NT2/D1 (cell line): ENCODE measurements around the gene PARD6G.

Experiments
- DNase-seq: peaks from one replicate; pipeline ENCODE4 v3.0.0-alpha.2; 2011; ENCODE audit warnings: low read depth, low spot score
- H3K27me3 ChIP-seq: 2 replicates; pipeline ENCODE4 v1.6.0; 2011; ENCODE audit warnings: mild to moderate bottlenecking; ENCODE audit not compliant: insufficient read length, insufficient read depth
- H3K36me3 ChIP-seq: 2 replicates; pipeline ENCODE4 v1.6.1; 2011; ENCODE audit warnings: mild to moderate bottlenecking, low read length, mixed read lengths; ENCODE audit not compliant: insufficient read depth, insufficient read length
- H3K4me1 ChIP-seq: 2 replicates; pipeline ENCODE4 v1.5.1; 2011; ENCODE audit not compliant: insufficient read depth, insufficient read length
- H3K4me3 ChIP-seq: 2 replicates; pipeline ENCODE4 v1.5.1; 2011; ENCODE audit warnings: low read depth; ENCODE audit not compliant: insufficient read length
- H3K9ac ChIP-seq: 2 replicates; pipeline ENCODE4 v1.6.0; 2011; ENCODE audit warnings: low read depth; ENCODE audit not compliant: insufficient read length
- H3K9me3 ChIP-seq: 2 replicates; pipeline ENCODE4 v1.5.1; 2011; ENCODE audit warnings: mild to moderate bottlenecking, low read length; ENCODE audit not compliant: insufficient read depth
- SUZ12 ChIP-seq: IDR thresholded peaks from 2 replicates; pipeline ENCODE4 v1.6.1; 2011; ENCODE audit not compliant: insufficient read length, insufficient read depth; ENCODE audit errors: extremely low read depth
- YY1 ChIP-seq: IDR thresholded peaks from 2 replicates; pipeline ENCODE4 v1.6.1; 2011; ENCODE audit not compliant: insufficient read length, insufficient read depth
- ZNF274 ChIP-seq: IDR thresholded peaks from 2 replicates; pipeline ENCODE4 v1.6.1; 2011; ENCODE audit warnings: mild to moderate bottlenecking, low read depth, low read length

PARD6G gene

GRCh38 chr18:80246445-80247392, 595 bp downstream of the PARD6G start:
- Histone ChIP-seq H3K4me1 (no peaks in the 10 kb centered on the region), H3K36me3 (peaks cover 4% of the 10 kb centered on the region), H3K9me3 (no peaks in the 10 kb centered on the region), H3K27me3 (peaks cover 17% of the 10 kb centered on the region), H3K9ac (peak overlapping the region; percentile 81), H3K4me3 (peak overlapping the region; percentile 64)
- no peak for DNase-seq
- TF ChIP-seq ZNF274 (no peak), YY1 (no peak), SUZ12 (no peak)

- no peak for DNase-seq
- Histone ChIP-seq H3K27me3 (peaks cover 17% of the 10 kb centered on the region), H3K9me3 (no peaks in the 10 kb centered on the region), H3K9ac (peak overlapping the region; percentile 62), H3K4me3 (peak overlapping the region; percentile 36), H3K4me1 (no peaks in the 10 kb centered on the region), H3K36me3 (peaks cover 4% of the 10 kb centered on the region)
- no peak for TF ChIP-seq YY1
These were observed 1.4 kb downstream of the PARD6G start for GRCh38 chr18:80245781-80246444.

DNA sequence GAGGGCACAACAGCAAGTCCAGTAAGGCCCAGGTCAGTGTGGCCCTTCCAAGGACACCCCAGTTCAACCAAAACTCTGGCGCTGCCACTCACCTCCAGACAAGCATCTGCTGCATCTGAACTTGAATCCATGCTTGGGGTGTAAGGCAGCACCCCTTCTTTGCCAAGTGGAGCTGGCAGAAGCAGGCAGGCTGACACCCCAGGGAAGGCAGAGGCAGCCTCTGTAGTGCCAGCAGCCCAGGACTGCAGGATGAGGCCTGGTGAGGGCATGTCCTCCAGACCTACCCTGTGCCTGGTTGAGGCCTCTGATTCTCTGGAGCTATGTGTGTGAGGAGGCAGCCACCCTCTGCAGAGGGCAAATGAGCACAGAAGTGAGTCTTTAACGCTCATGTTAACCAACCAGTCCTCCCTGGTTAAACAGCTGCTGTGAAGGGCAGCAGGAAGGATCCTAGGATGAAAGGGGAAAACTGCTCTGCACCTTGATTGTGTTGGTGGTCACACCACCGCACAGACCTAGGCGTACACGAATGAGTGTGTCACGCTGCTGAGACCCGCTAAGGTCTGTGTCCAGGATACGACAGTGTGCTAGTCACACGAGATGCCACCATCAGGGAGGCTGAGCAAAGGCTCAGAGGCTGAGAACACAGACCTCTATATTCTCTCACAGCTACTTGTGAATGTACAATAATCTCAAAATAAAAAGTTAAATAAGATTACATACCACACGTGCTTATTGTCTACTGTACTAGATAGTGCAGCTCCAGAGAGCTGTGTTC, 2.2 kb downstream of the PARD6G start:
- TF ChIP-seq YY1 (no peak), ZNF274 (no peak), SUZ12 (no peak)
- H3K9ac ChIP-seq: no peak overlapping the region
- H3K4me3 ChIP-seq: no peak overlapping the region
- DNase-seq: no peak
- H3K36me3 ChIP-seq: peaks cover 4% of the 10 kb centered on the region
- H3K27me3 ChIP-seq: peaks cover 17% of the 10 kb centered on the region
- no peaks in the 10 kb centered on the region for H3K4me1 ChIP-seq
- H3K9me3 ChIP-seq: no peaks in the 10 kb centered on the region

GRCh38 chr18:80244167-80244566, 3.1 kb downstream of the PARD6G start:
- no peak for TF ChIP-seq YY1
- TF ChIP-seq SUZ12: no peak
- TF ChIP-seq ZNF274: no peak
- H3K9ac ChIP-seq: no peak overlapping the region
- H3K4me1 ChIP-seq: no peaks in the 10 kb centered on the region
- no peaks in the 10 kb centered on the region for H3K9me3 ChIP-seq
- H3K27me3 ChIP-seq: peaks cover 14% of the 10 kb centered on the region
- no peak for DNase-seq
- H3K36me3 ChIP-seq: peaks cover 4% of the 10 kb centered on the region
- no peak overlapping the region for H3K4me3 ChIP-seq

DNA sequence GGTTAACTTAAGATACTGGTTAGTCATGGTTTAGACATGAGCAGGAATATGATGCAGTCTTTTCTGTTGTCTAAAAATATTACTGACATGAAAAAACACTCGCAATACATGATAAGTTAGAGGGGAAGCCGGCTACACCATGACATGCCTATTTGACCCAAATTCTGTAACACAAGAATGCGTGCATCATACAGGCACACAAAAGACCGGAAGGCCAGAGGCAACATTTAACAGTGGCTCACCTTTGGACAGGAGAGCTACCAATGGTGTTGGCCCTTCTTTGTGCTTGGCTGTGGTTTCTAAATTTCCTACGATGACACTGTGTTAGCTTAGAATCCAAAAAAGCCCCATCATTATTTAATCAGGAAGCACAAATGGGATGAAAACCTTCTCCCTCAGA, 4.1 kb downstream of the PARD6G start:
- Histone ChIP-seq H3K4me3 (no peak overlapping the region), H3K27me3 (peaks cover 14% of the 10 kb centered on the region), H3K9me3 (no peaks in the 10 kb centered on the region), H3K36me3 (peaks cover 4% of the 10 kb centered on the region), H3K4me1 (no peaks in the 10 kb centered on the region), H3K9ac (no peak overlapping the region)
- DNase-seq: no peak
- TF ChIP-seq SUZ12 (no peak), YY1 (no peak), ZNF274 (no peak)

GRCh38 chr18:80241919-80242777, 5.2 kb downstream of the PARD6G start:
- DNase-seq: no peak
- Histone ChIP-seq H3K27me3 (peaks cover 14% of the 10 kb centered on the region), H3K4me1 (no peaks in the 10 kb centered on the region), H3K36me3 (peaks cover 4% of the 10 kb centered on the region), H3K4me3 (no peak overlapping the region), H3K9ac (no peak overlapping the region), H3K9me3 (no peaks in the 10 kb centered on the region)
- no peak for TF ChIP-seq YY1
- TF ChIP-seq ZNF274: no peak
- TF ChIP-seq SUZ12: no peak
